D721Med (cell line): Measurements from ENCODE around the gene LTBP1.

Source experiments
- DNase-seq: peaks from one replicate; pipeline ENCODE4 v3.0.0; 2011; ENCODE audit warnings: low spot score; ENCODE audit not compliant: insufficient read length
- FAIRE-seq: peaks from 2 replicates; lab custom pipeline; 2011; peaks lifted over from hg19 to GRCh38; lab: Jason Lieb, UNC
- TF ChIP-seq, protein P1 (sequence below): IDR thresholded peaks from 2 replicates; pipeline ENCODE4 v1.5.1; 2012; ENCODE audit warnings: mild to moderate bottlenecking, control low read depth; ENCODE audit not compliant: insufficient read depth; ENCODE audit errors: missing control alignments

The LTBP1 gene

DNA sequence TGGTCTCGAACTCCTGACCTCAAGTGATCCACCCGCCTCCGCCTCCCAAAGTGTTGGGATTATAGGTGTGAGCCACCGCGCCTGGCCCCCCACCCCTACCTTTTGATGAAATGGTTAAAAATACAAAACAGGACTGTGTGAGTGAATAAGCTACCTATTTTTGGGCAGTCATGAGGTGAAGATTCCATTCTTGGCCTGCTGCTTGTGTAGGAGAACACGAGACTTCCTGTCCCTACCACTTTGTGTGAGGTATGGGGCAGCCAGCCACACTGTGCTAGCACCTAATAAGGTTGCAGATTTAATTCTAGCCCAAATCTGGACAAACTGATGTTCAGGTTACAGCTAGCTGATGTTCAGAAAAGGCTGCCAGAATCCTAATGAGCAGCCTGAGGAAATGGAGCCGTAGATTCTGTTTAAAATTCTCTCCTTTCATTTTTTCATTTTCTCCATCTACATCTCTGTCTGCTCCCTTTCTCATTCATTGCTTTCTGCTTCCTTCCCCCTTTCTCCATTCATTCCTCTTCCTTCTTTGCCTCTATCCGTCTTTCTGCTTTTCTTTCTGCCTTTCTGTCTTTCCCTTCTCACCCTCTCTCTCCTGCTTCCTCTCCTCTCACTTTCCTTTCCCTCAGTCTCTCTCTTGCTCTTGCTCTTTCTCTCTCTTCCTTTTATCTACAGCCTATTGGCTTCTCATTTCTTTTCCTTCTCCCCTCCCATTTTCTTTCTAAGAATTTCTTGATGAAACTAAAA, 4.6 kb upstream of the LTBP1 start:
- TF ChIP-seq, protein P1, sequence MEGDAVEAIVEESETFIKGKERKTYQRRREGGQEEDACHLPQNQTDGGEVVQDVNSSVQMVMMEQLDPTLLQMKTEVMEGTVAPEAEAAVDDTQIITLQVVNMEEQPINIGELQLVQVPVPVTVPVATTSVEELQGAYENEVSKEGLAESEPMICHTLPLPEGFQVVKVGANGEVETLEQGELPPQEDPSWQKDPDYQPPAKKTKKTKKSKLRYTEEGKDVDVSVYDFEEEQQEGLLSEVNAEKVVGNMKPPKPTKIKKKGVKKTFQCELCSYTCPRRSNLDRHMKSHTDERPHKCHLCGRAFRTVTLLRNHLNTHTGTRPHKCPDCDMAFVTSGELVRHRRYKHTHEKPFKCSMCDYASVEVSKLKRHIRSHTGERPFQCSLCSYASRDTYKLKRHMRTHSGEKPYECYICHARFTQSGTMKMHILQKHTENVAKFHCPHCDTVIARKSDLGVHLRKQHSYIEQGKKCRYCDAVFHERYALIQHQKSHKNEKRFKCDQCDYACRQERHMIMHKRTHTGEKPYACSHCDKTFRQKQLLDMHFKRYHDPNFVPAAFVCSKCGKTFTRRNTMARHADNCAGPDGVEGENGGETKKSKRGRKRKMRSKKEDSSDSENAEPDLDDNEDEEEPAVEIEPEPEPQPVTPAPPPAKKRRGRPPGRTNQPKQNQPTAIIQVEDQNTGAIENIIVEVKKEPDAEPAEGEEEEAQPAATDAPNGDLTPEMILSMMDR, result no peak
- no peak for FAIRE-seq
- no peak for DNase-seq

DNA sequence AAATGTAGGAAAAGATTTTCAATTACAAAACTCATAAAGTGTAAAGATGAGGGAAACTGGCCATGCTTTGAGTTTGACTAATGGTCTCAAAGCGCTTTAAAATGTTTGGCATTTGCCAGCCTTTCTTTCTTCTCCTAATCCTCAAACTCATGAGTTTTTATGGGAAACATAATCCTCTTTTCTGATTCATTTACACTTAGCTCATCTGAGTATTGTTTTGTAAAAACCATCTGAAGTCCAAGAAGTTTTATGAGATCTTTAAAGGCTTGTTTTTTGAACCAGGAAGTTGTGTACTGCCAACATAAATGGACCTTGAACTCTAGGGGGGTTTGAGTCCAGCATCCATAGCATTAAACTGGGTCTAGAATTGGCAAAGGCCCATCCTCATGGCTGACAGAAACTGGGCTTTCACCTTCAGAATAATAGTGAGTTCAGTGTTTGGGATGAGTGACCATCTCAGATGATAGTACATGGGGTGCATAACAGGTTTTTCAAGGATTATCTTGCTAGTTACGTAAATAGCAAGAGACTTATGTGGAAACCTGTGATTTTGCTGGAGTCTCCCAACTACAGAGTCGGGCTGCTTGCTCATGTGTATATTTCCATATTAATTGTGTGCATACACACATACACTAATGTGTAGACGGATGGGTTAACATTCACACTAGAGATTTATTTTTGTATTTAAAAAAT, 3.8 kb upstream of the LTBP1 start:
- DNase-seq, result no peak
- TF ChIP-seq, protein P1, result no peak
- FAIRE-seq, result no peak

DNA sequence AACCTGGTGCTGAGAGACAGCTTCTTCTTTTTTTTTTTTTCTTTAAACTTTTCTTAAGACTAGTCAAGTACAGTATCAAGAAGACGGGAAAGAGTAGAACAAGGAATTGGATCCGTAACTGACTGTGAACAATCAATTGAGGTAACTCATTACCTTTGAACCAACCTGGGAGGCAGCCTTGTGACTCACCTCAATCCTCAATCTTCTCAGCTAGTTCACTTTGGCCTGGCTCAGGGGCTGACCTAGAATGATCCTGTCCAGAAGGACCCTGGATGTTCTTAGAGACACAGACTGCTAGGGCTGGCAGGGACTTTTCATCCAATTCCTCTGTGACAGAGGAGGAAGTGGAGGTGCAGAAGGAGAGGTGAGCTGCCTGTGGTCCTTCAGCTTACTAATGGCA, 1.5 kb upstream of the LTBP1 start:
- FAIRE-seq (no peak), DNase-seq (no peak)
- TF ChIP-seq, protein P1, result no peak

DNA sequence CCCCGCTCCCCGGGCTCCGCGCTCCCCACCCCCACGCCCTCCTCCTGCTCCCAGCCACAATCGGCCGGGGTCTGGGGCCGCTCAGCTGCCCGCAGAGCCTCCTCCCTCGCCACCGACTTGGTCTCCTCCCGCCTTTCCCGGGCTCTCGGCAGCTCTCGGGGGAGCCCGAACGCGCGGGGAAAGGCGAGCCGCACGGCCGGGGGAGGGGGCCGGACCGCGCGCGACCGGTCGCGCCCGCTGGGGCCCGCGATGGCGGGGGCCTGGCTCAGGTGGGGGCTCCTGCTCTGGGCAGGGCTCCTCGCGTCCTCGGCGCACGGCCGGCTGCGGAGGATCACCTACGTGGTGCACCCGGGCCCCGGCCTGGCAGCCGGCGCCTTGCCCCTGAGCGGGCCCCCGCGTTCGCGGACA, 327 bp downstream of the LTBP1 start:
- TF ChIP-seq, protein P1, result no peak
- no peak for DNase-seq
- no peak for FAIRE-seq

DNA sequence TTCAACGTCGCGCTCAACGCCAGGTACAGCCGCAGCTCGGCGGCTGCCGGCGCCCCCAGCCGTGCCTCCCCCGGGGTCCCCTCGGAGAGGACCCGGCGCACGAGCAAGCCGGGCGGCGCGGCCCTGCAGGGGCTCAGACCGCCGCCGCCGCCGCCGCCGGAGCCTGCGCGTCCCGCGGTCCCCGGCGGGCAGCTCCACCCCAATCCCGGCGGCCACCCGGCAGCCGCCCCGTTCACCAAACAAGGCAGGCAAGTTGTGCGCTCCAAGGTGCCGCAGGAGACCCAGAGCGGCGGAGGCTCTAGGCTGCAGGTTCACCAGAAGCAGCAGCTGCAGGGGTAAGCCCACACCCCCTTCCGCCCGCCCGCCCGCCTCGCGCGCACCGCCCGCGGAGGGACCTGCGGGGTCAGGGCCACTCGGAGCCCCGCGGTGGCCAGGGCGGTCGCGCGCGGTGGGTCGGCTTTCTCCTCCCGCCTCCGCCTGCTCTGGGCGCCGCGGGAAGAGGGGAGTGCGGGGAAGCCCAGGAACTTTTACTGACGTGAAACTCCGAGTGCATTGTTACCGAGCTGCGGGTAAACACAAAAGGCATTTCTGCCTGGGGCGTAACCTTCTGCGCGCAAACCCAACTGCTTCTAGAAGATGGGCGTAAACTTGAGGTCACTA, 861 bp downstream of the LTBP1 start:
- FAIRE-seq (no peak), DNase-seq (no peak)
- TF ChIP-seq, protein P1, result no peak

DNA sequence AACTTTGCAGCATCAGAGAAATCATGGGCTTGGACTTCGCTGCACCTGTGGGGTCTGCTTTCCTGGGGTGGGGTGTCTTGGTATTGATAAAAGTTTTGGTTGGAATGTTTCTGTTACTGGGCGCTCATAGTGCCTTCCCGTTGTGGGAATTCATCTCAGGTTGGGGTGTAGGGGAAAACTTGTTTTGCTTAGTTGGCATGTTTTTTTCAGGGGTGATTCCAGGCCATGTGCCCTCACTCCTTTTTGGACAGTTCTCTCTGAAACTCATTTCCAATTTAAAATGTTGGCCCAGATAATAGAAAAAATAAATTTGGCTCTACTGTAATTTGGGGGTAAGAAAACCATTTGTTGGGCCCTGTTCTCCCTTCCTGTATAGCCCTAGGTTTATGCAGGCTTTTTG, 1.5 kb downstream of the LTBP1 start:
- no peak for FAIRE-seq

More for the DNA sequence above, 1.5 kb downstream of the LTBP1 start:
- DNase-seq, result no peak
- TF ChIP-seq, protein P1, result no peak
